Breast epithelium (tissue), 3 donors: ENCODE data around the gene VAMP8.

ENCODE experiments used
- CTCF ChIP-seq, 3 donors: fragments of 450-650 bp; IDR thresholded peaks; one replicate each; pipeline ENCODE4 v1.5.1; 2016 to 2017; ENCODE audit warnings: antibody characterized with exemption in 3 of 3, mild to moderate bottlenecking in 3 of 3, moderate library complexity in 3 of 3
- POLR2A ChIP-seq: fragments of 450-650 bp; IDR thresholded peaks from one replicate; pipeline ENCODE4 v1.6.1; 2016; ENCODE audit warnings: antibody characterized with exemption, mild to moderate bottlenecking, moderate library complexity
- POLR2AphosphoS5 ChIP-seq, 3 donors: sonication (generic); formaldehyde crosslinking; IDR thresholded peaks; one replicate each; pipeline ENCODE4 v1.6.1; 2017; ENCODE audit warnings: antibody characterized with exemption in 3 of 3

DNA sequence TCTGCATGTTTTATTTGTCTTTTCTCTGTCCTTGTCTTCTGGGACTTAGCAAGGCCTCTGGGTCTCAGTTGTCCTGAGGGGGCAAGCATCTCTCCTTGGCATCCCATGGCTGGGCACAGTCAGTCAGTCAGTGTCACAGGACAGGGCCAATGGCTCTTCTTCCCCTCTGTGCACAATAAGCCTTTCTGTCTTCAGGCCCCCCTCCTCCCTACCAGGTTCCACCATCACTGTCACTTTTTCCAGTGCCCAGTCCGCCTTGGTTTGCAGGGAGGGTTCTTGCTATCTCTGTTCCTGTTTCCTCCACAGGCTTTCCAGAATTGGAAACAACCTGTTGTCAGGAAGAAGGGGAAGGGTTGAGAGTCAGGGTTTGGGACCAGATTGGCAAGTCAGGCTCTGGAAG is 5.1 kb downstream of the VAMP8 start:
- TF ChIP-seq CTCF (IDR thresholded peaks at IDR 0.05) (no peak), POLR2AphosphoS5 (IDR thresholded peaks at IDR 0.05) (no peak), POLR2A (no peak)
